HAP-1 (cell line): ENCODE measurements around the gene ADAMTS8.

Experiments
- DNase-seq, 2 experiments: peaks; one replicate each; pipeline ENCODE4 v3.0.0-alpha.2; 2016 to 2020; ENCODE audit warnings: low spot score in 2 of 2
- H3K27me3 ChIP-seq: fragments of 250-450 bp; sonication (Bioruptor Pico); 2 replicates; pipeline ENCODE4 v1.5.1; 2020; ENCODE audit warnings: low read depth, mild to moderate bottlenecking, moderate library complexity
- H3K36me3 ChIP-seq: fragments of 250-450 bp; sonication (Bioruptor Pico); replicated peaks from 2 replicates; pipeline ENCODE4 v1.5.1; 2020; ENCODE audit warnings: mild to moderate bottlenecking
- H3K4me1 ChIP-seq: fragments of 250-450 bp; sonication (Bioruptor Pico); 2 replicates; pipeline ENCODE4 v1.5.1; 2020; ENCODE audit warnings: mild to moderate bottlenecking
- H3K4me3 ChIP-seq: fragments of 250-450 bp; sonication (Bioruptor Pico); 2 replicates; pipeline ENCODE4 v1.5.1; 2020; ENCODE audit warnings: mild to moderate bottlenecking, moderate library complexity
- H3K9me3 ChIP-seq: fragments of 250-450 bp; sonication (Bioruptor Pico); 2 replicates; pipeline ENCODE4 v1.5.1; 2020; ENCODE audit warnings: mild to moderate bottlenecking, moderate library complexity
- in situ Hi-C: fragments of 300-500 bp; cut with MboI; formaldehyde crosslinking; loops from 3 replicates; pipeline ENCODE4 v1.14.3; 2020; ENCODE audit warnings: low sequenced_read_pairs, inconsistent platforms, mixed read lengths

The ADAMTS8 gene

DNA sequence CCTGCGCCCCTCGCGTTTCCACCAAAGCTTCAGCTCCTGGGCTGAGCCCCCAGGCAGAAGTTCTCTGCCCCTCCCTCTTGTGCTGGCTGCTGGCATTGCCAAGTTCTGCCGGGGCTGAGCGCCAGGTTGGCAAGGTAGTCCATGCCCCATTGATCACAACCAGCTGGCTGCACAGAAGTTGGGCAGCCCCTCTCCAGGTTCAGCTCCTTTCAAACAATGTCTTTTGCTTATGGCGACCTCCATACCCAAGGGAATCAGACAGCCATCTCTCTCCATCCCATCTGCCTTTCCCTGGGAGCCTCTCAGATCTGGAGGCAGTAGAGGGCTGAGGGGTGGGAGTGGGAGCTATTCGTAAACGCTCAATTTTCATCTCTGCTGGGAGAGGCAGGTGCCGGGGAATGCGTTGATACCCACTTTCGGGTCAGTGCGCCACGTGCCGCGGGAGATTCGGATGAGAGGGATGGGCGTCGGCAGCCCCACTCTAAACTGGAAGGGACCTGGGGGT, 1.5 kb downstream of the ADAMTS8 start:
- H3K4me3 ChIP-seq: no peak overlapping the region
- H3K9me3 ChIP-seq: no peaks in the 10 kb centered on the region
- no peak for DNase-seq
- peaks cover 64% of the 10 kb centered on the region for H3K27me3 ChIP-seq
- no peaks in the 10 kb centered on the region for H3K36me3 ChIP-seq
- in situ Hi-C loops: loop anchor here (10.0 kb wide), 1 partner anchor 212 kb away; no protein-coding TSS in a partner anchor
- no peaks in the 10 kb centered on the region for H3K4me1 ChIP-seq

- no peaks in the 10 kb centered on the region for H3K9me3 ChIP-seq
- no peaks in the 10 kb centered on the region for H3K4me1 ChIP-seq
- no peak overlapping the region for H3K4me3 ChIP-seq
- H3K27me3 ChIP-seq: peaks cover 60% of the 10 kb centered on the region
- in situ Hi-C loops: loop anchor here (10.0 kb wide), 1 partner anchor 212 kb away; no protein-coding TSS in a partner anchor
- H3K36me3 ChIP-seq: no peaks in the 10 kb centered on the region
- DNase-seq: no peak
Measured at GRCh38 chr11:130426223-130426836, 2.1 kb downstream of the ADAMTS8 start.

DNA sequence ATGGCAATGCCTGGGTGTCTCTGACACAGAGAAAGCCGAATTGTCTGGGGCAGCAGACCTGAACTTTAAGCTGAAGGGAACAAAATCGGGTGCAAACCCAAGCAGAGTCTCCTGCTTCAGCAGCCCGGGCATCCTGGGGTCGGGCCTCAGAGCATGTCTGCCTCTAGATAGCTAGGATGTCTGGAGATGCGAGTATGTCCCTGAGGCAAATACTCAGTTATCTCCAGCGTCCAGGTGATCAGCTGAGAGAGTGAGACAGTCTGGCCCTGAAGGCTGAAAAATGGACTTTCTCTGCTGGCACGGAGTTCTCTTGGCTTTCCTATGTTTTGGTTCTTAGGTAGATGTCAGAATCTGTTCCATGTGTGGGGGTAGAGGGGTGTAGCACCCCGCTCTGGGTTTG, 3.3 kb downstream of the ADAMTS8 start:
- Histone ChIP-seq H3K27me3 (peaks cover 57% of the 10 kb centered on the region), H3K9me3 (no peaks in the 10 kb centered on the region)
- in situ Hi-C loops: loop anchor here (10.0 kb wide), 1 partner anchor 210 kb away; no protein-coding TSS in a partner anchor

DNA sequence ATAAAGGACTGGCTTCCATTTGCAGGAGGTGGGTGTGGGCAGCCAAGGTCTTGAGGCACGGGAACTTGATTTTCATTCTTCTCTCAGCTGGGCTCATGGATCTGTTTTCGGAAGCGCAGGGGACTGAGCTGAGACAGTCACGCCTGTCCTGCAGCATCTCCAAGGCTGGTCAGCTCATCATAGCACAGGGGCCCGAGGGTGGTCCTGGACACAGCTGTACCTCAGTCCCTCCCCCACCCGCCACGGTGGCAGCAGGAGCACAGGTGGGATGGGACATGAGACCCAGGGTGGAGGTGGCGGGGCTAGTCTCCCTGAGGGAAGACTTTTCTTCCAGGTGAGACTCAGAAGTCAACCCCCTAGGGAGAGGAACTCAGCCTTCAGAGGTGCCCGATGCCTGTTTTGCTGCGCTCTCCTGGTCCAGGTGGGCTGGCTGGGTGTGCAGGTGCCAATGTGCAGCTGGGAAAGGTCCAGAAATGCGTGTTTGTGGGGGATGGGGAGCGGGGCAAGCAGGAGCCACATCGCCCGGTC, 3.7 kb downstream of the ADAMTS8 start:
- no peak for DNase-seq
- H3K4me3 ChIP-seq: no peak overlapping the region
- in situ Hi-C loops: loop anchor here (10.0 kb wide), 1 partner anchor 210 kb away; no protein-coding TSS in a partner anchor
- H3K36me3 ChIP-seq: no peaks in the 10 kb centered on the region
- no peaks in the 10 kb centered on the region for H3K9me3 ChIP-seq
- H3K27me3 ChIP-seq: peaks cover 54% of the 10 kb centered on the region
- H3K4me1 ChIP-seq: no peaks in the 10 kb centered on the region

More for the DNA sequence above, 3.3 kb downstream of the ADAMTS8 start:
- no peak for DNase-seq
- Histone ChIP-seq H3K36me3 (no peaks in the 10 kb centered on the region), H3K4me3 (no peak overlapping the region), H3K4me1 (no peaks in the 10 kb centered on the region)

- H3K4me3 ChIP-seq: no peak overlapping the region
- no peaks in the 10 kb centered on the region for H3K9me3 ChIP-seq
- peaks cover 46% of the 10 kb centered on the region for H3K27me3 ChIP-seq
- no peaks in the 10 kb centered on the region for H3K4me1 ChIP-seq
- no peaks in the 10 kb centered on the region for H3K36me3 ChIP-seq
- in situ Hi-C loops: loop anchor here (10.0 kb wide), 1 partner anchor 209 kb away; no protein-coding TSS in a partner anchor
- no peak for DNase-seq
Measured at GRCh38 chr11:130423541-130424142, 4.8 kb downstream of the ADAMTS8 start.

GRCh38 chr11:130422251-130422995, 6.0 kb downstream of the ADAMTS8 start:
- Histone ChIP-seq H3K36me3 (no peaks in the 10 kb centered on the region), H3K27me3 (peaks cover 39% of the 10 kb centered on the region), H3K4me3 (no peak overlapping the region), H3K4me1 (no peaks in the 10 kb centered on the region), H3K9me3 (no peaks in the 10 kb centered on the region)
- in situ Hi-C loops: loop anchor here (10.0 kb wide), 1 partner anchor 208 kb away; no protein-coding TSS in a partner anchor
- DNase-seq: no peak

DNA sequence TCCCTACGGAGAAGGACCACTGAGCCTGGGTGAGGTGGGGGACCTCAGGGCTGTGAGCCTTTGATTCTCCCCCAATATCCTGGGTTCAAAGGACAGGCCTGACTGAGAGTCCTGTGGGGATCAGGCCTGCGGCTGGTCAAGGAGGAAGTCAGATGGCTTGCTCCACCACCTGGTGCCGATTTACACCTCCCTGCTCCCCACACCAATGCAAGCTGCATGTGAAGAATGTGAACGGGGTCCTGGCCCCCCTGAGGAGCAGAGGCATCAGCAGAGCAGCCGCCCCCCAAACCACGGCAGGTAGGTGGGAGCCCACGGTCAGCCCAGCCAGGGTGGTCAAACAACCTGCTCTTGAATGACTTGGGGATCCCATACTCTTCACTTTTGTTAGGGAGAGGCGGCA, 6.7 kb downstream of the ADAMTS8 start:
- no peak for DNase-seq
- in situ Hi-C loops: loop anchor here (10.0 kb wide), 1 partner anchor 207 kb away; no protein-coding TSS in a partner anchor
- Histone ChIP-seq H3K9me3 (no peaks in the 10 kb centered on the region), H3K4me1 (no peaks in the 10 kb centered on the region), H3K36me3 (no peaks in the 10 kb centered on the region), H3K4me3 (no peak overlapping the region), H3K27me3 (peaks cover 31% of the 10 kb centered on the region)

DNA sequence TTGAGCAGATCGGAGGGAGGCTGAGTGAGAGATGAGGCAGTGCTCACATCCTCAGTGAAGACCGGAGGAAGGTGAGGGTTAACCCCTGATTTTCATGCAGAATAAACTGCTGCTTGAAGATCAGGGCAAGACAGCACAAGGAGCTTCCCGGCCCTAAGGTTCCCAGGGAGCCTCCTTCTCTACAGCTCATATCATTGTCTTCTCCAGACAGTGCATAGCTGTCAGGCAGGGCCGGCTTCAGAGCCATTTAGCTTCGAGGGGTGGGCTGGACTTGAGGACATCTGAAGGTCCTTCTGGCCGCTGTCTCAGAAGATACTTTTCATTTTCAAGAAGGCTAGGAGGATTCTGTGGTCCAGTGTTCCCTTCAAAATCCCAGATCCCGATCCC, 7.2 kb downstream of the ADAMTS8 start:
- Histone ChIP-seq H3K4me1 (no peaks in the 10 kb centered on the region), H3K27me3 (peaks cover 26% of the 10 kb centered on the region), H3K9me3 (no peaks in the 10 kb centered on the region), H3K4me3 (no peak overlapping the region), H3K36me3 (no peaks in the 10 kb centered on the region)
- in situ Hi-C loops: loop anchor here (10.0 kb wide), 1 partner anchor 206 kb away; no protein-coding TSS in a partner anchor
- no peak for DNase-seq

GRCh38 chr11:130420478-130421198, 7.8 kb downstream of the ADAMTS8 start:
- H3K4me3 ChIP-seq: no peak overlapping the region
- H3K27me3 ChIP-seq: peaks cover 21% of the 10 kb centered on the region
- H3K9me3 ChIP-seq: no peaks in the 10 kb centered on the region
- in situ Hi-C loops: loop anchor here (10.0 kb wide), 1 partner anchor 206 kb away; no protein-coding TSS in a partner anchor
- DNase-seq: no peak
- H3K4me1 ChIP-seq: no peaks in the 10 kb centered on the region
- no peaks in the 10 kb centered on the region for H3K36me3 ChIP-seq

GRCh38 chr11:130418756-130419155, 9.7 kb downstream of the ADAMTS8 start:
- in situ Hi-C loops: no loop called here
- no peak for DNase-seq
- Histone ChIP-seq H3K4me1 (no peaks in the 10 kb centered on the region), H3K4me3 (no peak overlapping the region), H3K36me3 (no peaks in the 10 kb centered on the region), H3K27me3 (peaks cover 5% of the 10 kb centered on the region; the same call in 1 of the 2 replicates), H3K9me3 (no peaks in the 10 kb centered on the region)

GRCh38 chr11:130418210-130418609, 10.2 kb downstream of the ADAMTS8 start:
- Histone ChIP-seq H3K4me3 (no peak overlapping the region), H3K9me3 (no peaks in the 10 kb centered on the region), H3K36me3 (no peaks in the 10 kb centered on the region), H3K4me1 (no peaks in the 10 kb centered on the region), H3K27me3 (peaks cover 5% of the 10 kb centered on the region; the same call in 1 of the 2 replicates)
- in situ Hi-C loops: no loop called here
- DNase-seq: no peak

DNA sequence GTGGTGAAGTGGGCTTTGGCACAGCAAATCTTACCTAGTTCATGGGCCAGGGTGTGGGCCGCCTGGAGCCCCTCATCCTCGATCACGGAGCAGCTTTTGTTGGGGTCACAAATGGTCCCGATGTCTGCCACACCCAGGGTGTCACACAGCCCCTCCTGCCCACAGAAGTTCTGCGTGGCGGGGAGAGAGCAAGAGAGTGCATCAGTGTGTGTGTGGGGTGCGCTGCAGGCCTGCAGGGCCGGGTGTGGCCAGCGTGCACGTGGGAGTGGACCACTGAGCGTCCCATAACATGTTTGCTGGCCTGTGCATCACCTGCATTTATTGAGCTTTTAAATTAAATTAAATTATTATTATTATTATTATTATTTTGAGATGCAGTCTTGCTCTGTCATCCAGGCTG, 11.5 kb downstream of the ADAMTS8 start:
- in situ Hi-C loops: no loop called here
- Histone ChIP-seq H3K36me3 (no peaks in the 10 kb centered on the region), H3K4me1 (no peaks in the 10 kb centered on the region), H3K4me3 (no peak overlapping the region), H3K9me3 (no peaks in the 10 kb centered on the region), H3K27me3 (peaks cover 5% of the 10 kb centered on the region; the same call in 1 of the 2 replicates)
- DNase-seq: no peak

DNA sequence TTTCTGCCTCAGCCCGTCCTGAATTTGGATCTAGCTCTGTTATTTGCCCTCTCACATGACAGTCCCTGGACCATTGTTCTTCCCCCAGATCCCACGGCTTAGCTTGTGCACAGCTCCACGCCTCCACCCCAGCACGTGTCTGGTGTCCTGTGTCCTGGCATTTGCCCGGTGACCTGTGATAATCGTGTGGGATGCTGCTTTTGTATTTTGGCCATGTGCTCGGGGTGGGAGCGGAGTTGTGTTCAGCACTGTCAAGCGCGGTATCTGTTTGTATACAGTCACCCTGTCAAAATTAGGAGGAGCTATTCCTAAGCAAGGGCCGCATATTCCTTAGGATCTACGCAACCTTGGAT, 11.9 kb downstream of the ADAMTS8 start:
- H3K27me3 ChIP-seq: peaks cover 5% of the 10 kb centered on the region; the same call in 1 of the 2 replicates

More for the DNA sequence above, 11.9 kb downstream of the ADAMTS8 start:
- in situ Hi-C loops: no loop called here
- Histone ChIP-seq H3K36me3 (no peaks in the 10 kb centered on the region), H3K9me3 (no peaks in the 10 kb centered on the region), H3K4me1 (no peaks in the 10 kb centered on the region), H3K4me3 (no peak overlapping the region)
- no peak for DNase-seq
